GM21526 (cell line): ENCODE results near the gene MED13L.
"Not testable (repeated sequence)": the region's sequence is repeated elsewhere in the genome, so short reads cannot be mapped to it uniquely, and the experiment has no call there.

Experiments
- ATAC-seq: cut with Tn5 transposase; IDR thresholded peaks from one replicate; pipeline ENCODE4 v1.9.1; 2021; ENCODE audit warnings: moderate library complexity; ENCODE audit not compliant: unreplicated experiment, low FRiP score

MED13L gene

GRCh38 chr12:115993737-115994136 is 283.8 kb downstream of the MED13L start:
- ATAC-seq, result no peak

GRCh38 chr12:115990241-115990640 is 287.3 kb downstream of the MED13L start:
- no peak for ATAC-seq

- ATAC-seq, result no peak
Observed at GRCh38 chr12:115988625-115989563, 288.6 kb downstream of the MED13L start.

GRCh38 chr12:115988212-115988611 is 289.3 kb downstream of the MED13L start:
- ATAC-seq, result no peak

GRCh38 chr12:115984616-115985015 is 292.9 kb downstream of the MED13L start:
- no peak for ATAC-seq

- no peak for ATAC-seq
Observed at GRCh38 chr12:115983226-115983798, 294.2 kb downstream of the MED13L start.

GRCh38 chr12:115980339-115980738 is 297.2 kb downstream of the MED13L start:
- ATAC-seq, result no peak

- ATAC-seq, result no peak
Observed at GRCh38 chr12:115979851-115980250, 297.6 kb downstream of the MED13L start.

GRCh38 chr12:115979351-115979750 is 298.1 kb downstream of the MED13L start:
- ATAC-seq, result no peak

- not testable (repeated sequence) for ATAC-seq
Observed at GRCh38 chr12:115976829-115977228, 300.7 kb downstream of the MED13L start.

GRCh38 chr12:115975411-115975810 is 302.1 kb downstream of the MED13L start:
- no peak for ATAC-seq

- no peak for ATAC-seq
Observed at GRCh38 chr12:115973968-115974724, 303.3 kb downstream of the MED13L start.

GRCh38 chr12:115973066-115973465 is 304.4 kb downstream of the MED13L start:
- ATAC-seq, result no peak

- ATAC-seq, result no peak
Observed at GRCh38 chr12:115972241-115972640, 305.3 kb downstream of the MED13L start.

- no peak for ATAC-seq
Observed at GRCh38 chr12:115968211-115968610, 309.3 kb downstream of the MED13L start.

GRCh38 chr12:115966376-115966775 is 311.1 kb downstream of the MED13L start:
- ATAC-seq, result no peak

- ATAC-seq, result no peak
Observed at GRCh38 chr12:115964626-115965025, 312.9 kb downstream of the MED13L start.

- ATAC-seq, result no peak
Observed at GRCh38 chr12:115964214-115964613, 313.3 kb downstream of the MED13L start.

- no peak for ATAC-seq
Observed at GRCh38 chr12:115962216-115962615, 315.3 kb downstream of the MED13L start.

- ATAC-seq, result no peak
Observed at GRCh38 chr12:115960868-115961802, 316.4 kb downstream of the MED13L start.
